GM12874 (cell line): ENCODE results near the gene KCNMA1.

Experiments
- CTCF ChIP-seq: IDR thresholded peaks from 2 replicates; pipeline ENCODE4 v1.5.1; 2011; ENCODE audit warnings: low read depth, mild to moderate bottlenecking, control low read depth, low read length, moderate library complexity; ENCODE audit not compliant: insufficient read depth

Gene KCNMA1

GRCh38 chr10:77471069-77471536 lies 166.5 kb downstream of the KCNMA1 start:
- TF ChIP-seq CTCF, result no peak

GRCh38 chr10:77467422-77467963 lies 170.1 kb downstream of the KCNMA1 start:
- TF ChIP-seq CTCF, result no peak

- TF ChIP-seq CTCF, result no peak
These were observed 173.5 kb downstream of the KCNMA1 start for GRCh38 chr10:77463967-77464745.

- no peak for TF ChIP-seq CTCF
These were observed 174.1 kb downstream of the KCNMA1 start for GRCh38 chr10:77463499-77463898.

GRCh38 chr10:77461636-77462296 lies 175.8 kb downstream of the KCNMA1 start:
- no peak for TF ChIP-seq CTCF

- TF ChIP-seq CTCF, result no peak
These were observed 177.7 kb downstream of the KCNMA1 start for GRCh38 chr10:77459905-77460304.

- no peak for TF ChIP-seq CTCF
These were observed 178.5 kb downstream of the KCNMA1 start for GRCh38 chr10:77458986-77459590.
